Stimulated activated CD8-positive, alpha-beta memory T cell treated with anti-CD3 and anti-CD28 coated beads, Interleukin-12 subunit alpha, Interleukin-12 subunit beta, amount 100 ng/mL, for 24 hours (primary cell): ENCODE measurements around the gene WDFY4.

Source experiments
- DNase-seq: peaks from one replicate; pipeline ENCODE4 v3.0.0-alpha.2; 2020; ENCODE audit errors: extremely low read depth

The WDFY4 gene

GRCh38 chr10:49023752-49024151 is 339.1 kb downstream of the WDFY4 start:
- no peak for DNase-seq

- DNase-seq: no peak
Observed at GRCh38 chr10:49024484-49024883, 339.8 kb downstream of the WDFY4 start.

GRCh38 chr10:49025347-49025983 is 340.8 kb downstream of the WDFY4 start:
- DNase-seq: no peak

- DNase-seq: no peak
Observed at GRCh38 chr10:49028639-49029038, 344.0 kb downstream of the WDFY4 start.

- no peak for DNase-seq
Observed at GRCh38 chr10:49029666-49030065, 345.0 kb downstream of the WDFY4 start.
